ENCODE data around the gene SLC38A6. TPM values are rescaled to one million over a fixed set of nuclear protein-coding genes. Genes with fewer than 3 reads are reported as not detected.
"Not testable (repeated sequence)": the region's sequence is repeated elsewhere in the genome, so short reads cannot be mapped to it uniquely, and the experiment has no call there.

Gene SLC38A6
- total RNA-seq, 2 donors from 2014 or later = 6.2 to 9.4 TPM

DNA sequence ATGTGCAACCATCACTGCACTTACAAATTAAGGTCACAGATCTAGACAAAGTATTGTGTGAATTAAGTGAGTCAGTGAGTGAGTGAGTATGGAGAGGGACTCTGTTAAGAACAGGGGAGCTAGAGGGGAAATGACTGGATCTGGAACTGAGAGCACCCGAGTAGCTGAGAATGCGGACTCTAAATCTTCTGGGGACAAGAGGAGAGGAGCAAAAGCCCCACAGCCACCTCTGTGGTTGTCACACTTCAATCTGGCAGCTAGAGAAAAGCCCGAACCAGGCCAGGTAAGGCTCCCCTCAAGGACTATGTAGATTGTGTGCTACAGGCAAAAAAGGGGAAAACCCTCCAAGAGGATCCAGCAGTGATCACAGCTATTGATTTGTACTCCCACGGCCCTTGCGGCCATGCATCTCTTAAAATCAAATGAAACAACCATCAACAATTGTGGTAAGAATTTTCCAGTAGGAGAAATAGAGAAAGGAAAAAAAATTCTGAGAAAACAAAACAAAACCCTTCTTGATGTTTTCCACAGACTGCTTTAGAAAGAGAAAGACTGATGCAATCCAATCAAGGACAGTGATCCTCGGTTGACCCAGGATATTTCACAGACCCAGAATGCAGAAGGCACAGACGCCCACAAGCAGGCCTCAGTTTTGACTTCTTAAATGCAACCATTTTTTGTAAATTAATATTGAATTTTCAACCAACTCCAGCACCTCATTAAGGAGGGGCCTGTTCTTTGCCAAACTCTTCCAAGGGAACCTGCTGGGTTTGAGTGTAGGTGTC, 109.6 kb downstream of the SLC38A6 start:
- intact Hi-C loops (cut with DNase I, micrococcal nuclease) = no loop called here
- DNase-seq = no peak
- ATAC-seq = no peak

DNA sequence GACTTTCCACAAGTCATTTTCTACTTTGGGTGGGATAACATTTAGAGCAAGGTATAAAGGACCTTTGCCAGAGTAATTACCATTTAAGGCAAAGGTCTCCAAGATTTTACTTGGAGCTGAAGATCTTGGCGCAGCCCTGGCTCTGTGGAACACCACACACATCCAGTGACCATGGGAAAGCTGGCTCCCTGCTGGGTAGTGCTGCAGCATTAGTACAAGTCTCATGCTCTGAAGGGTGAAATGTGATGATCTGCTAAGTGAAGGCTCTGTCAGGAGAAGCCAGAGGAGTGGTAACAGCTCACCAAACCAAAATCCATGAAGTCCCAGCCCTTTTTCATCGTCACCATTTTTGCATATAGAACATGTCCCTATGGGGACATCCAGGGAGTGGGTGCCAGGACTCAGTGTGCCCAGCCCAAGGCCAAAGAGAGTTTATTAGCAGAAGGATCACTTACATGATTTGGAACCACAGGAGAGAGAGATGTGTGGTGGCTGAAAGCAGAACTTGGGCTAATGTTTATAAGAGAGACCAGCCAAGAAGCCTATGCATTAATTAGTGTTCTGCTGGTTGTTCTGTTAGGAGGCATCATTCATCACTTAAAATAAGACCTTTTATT, 110.7 kb downstream of the SLC38A6 start:
- DNase-seq (no peak), ATAC-seq (no peak)
- intact Hi-C loops (cut with DNase I, micrococcal nuclease) = no loop called here

GRCh38 chr14:61098096-61098495, 117.1 kb downstream of the SLC38A6 start:
- intact Hi-C loops (cut with DNase I, micrococcal nuclease); ATAC-seq; DNase-seq: not testable (repeated sequence)

DNA sequence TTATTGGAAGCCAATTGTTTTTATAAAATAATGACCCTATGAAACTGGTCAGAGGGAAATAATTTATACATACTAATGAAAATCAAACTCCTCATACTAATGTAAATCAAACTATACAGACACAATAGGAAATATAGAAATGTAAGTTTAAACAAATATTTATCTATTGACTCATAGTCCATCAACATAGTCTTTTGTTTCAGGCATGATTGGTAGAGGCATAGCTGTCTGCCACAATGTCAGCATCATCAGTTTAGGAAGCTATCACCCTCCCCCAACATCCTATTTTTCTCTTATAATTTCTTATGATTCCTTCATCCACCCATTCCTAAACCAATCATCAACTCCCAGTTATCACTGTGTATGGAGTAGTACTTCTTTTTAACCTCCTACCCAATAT, 117.7 kb downstream of the SLC38A6 start:
- intact Hi-C loops (cut with DNase I, micrococcal nuclease) = no loop called here
- DNase-seq = no peak
- ATAC-seq = no peak

- DNase-seq (no peak), ATAC-seq (no peak)
- intact Hi-C loops (cut with DNase I, micrococcal nuclease) = no loop called here
Measured at GRCh38 chr14:61099216-61099835, 118.3 kb downstream of the SLC38A6 start.

- intact Hi-C loops (cut with DNase I, micrococcal nuclease) = no loop called here
- ATAC-seq = no peak
Measured at GRCh38 chr14:61101803-61102548, 120.9 kb downstream of the SLC38A6 start.

More at GRCh38 chr14:61101803-61102548, 120.9 kb downstream of the SLC38A6 start:
- DNase-seq = no peak

Other genes starting within 250 kb of the SLC38A6 start
- 10 to 100 TPM; 11.1 to 12.0 TPM for gene MNAT1, start 246.5 kb upstream of the SLC38A6 start, total RNA-seq
- 1 to 10 TPM; 8.3 to 9.5 TPM for gene TRMT5, start 166 bp upstream of the SLC38A6 start, total RNA-seq

Measured in left colon (tissue), 2 donors.